ENCODE data around the gene HDAC9. TPM values are rescaled to one million over a fixed set of nuclear protein-coding genes. Genes with fewer than 3 reads are reported as not detected.

Gene HDAC9
- total and polyA plus RNA-seq, 2 experiments from 2014 or later, result 3.7 to 9.4 TPM

DNA sequence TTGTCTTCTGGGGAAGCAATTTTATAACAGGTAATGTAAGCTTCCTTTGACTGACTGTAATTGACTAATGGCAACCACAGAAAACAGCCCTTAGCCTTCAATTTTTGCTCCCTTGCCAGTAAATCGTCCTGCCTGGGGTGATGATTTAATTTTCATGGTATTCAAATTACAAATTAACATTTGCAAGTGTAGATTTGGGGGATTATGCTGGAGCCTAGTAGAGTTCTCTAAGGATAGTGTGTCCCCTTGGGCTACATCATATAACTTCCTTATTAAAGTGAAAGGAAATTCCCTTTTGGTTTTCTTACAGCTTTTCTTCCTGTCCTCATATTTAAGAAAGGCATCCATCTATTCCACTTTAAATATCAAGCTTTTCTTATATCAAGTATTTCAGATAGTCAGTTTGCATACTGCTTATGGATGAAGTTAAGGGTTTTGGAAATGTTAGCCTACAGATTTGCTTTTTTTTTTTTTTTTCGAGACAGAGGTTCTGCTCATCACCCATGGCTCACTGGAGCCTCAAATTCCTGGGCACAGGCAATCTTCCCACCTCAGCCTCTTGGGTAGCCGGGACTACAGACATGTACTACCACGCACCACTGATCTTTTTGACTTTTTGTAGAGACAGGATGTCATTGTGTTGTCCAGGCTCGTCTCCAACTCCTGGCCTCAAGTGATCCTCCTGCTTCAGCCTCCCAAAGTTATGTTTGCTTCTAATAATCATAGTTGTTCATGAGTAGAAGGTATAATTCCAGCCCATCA lies 35.9 kb upstream of the HDAC9 start:
- Histone ChIP-seq H3K36me3 (replicated peaks; ENCODE audit: insufficient read depth, low read depth) (no peaks in the 10 kb centered on the region), H2AFZ (no peak overlapping the region), H3K9me3 (ENCODE audit: low read depth) (no peaks in the 10 kb centered on the region), H3K27ac (no peak overlapping the region), H3K79me2 (no peaks in the 10 kb centered on the region), H3K4me1 (ENCODE audit: insufficient read depth) (no peaks in the 10 kb centered on the region), H4K20me1 (ENCODE audit: insufficient read depth, poor library complexity, severe bottlenecking) (no peaks in the 10 kb centered on the region), H3K4me3 (no peak overlapping the region), H3K4me2 (no peak overlapping the region), H3K27me3 (no peaks in the 10 kb centered on the region), H3K9me2 (replicated peaks; ENCODE audit: insufficient read depth) (no peaks in the 10 kb centered on the region)
- no peak for DNase-seq (ENCODE audit: low spot score)
- TF ChIP-seq, protein P1, sequence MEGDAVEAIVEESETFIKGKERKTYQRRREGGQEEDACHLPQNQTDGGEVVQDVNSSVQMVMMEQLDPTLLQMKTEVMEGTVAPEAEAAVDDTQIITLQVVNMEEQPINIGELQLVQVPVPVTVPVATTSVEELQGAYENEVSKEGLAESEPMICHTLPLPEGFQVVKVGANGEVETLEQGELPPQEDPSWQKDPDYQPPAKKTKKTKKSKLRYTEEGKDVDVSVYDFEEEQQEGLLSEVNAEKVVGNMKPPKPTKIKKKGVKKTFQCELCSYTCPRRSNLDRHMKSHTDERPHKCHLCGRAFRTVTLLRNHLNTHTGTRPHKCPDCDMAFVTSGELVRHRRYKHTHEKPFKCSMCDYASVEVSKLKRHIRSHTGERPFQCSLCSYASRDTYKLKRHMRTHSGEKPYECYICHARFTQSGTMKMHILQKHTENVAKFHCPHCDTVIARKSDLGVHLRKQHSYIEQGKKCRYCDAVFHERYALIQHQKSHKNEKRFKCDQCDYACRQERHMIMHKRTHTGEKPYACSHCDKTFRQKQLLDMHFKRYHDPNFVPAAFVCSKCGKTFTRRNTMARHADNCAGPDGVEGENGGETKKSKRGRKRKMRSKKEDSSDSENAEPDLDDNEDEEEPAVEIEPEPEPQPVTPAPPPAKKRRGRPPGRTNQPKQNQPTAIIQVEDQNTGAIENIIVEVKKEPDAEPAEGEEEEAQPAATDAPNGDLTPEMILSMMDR (IDR thresholded peaks at IDR 0.05; ENCODE audit: poor library complexity), result no peak
- TF ChIP-seq EZH2phosphoT487 (IDR thresholded peaks at IDR 0.05; ENCODE audit: low read depth, severe bottlenecking, unreplicated experiment) (no peak), EZH2 (IDR thresholded peaks at IDR 0.05; ENCODE audit: borderline replicate concordance) (no peak)
- WGBS (ENCODE audit: low lambda C conversion rate, missing lambda C conversion rate), result 81% methylated on average over 5 of the region's 5 CpGs

DNA sequence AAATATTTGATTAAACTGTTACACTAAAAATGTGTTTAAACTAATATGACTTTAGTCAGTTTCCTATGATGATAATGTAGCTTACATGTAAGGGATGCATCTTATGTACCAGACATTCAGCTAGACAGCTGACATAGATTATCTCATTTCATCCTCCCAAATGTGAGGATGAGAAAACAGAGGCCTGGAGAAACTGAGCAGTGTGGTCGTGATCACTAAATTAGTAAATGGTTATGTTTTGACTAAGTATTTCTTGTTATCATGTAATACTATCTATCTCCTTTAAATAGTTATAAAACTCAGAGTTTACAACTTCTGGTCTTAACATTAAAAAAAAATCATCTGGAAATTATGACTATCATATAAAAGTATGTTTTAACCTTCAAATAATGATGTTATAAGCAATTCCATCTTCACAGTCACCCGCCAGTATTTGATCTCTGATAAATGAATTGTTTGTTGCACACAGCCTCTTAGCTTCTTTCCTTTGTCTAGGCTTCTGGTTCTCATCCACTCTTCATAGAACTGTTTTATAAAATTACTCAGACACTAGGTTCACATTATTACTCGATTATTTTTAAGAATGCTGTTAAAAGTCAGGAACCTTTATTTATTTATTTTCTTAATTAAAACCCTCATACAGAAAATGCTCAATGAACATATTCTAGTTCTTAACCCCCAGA lies 33.6 kb upstream of the HDAC9 start:
- Histone ChIP-seq H3K9me3 (ENCODE audit: low read depth) (no peaks in the 10 kb centered on the region), H2AFZ (no peak overlapping the region), H3K4me3 (no peak overlapping the region), H4K20me1 (ENCODE audit: insufficient read depth, poor library complexity, severe bottlenecking) (no peaks in the 10 kb centered on the region), H3K4me1 (ENCODE audit: insufficient read depth) (no peaks in the 10 kb centered on the region), H3K27ac (no peak overlapping the region), H3K4me2 (no peak overlapping the region), H3K27me3 (no peaks in the 10 kb centered on the region), H3K36me3 (replicated peaks; ENCODE audit: insufficient read depth, low read depth) (no peaks in the 10 kb centered on the region), H3K9me2 (replicated peaks; ENCODE audit: insufficient read depth) (no peaks in the 10 kb centered on the region), H3K79me2 (no peaks in the 10 kb centered on the region)
- 71% methylated on average over 3 of the region's 3 CpGs for WGBS (ENCODE audit: low lambda C conversion rate, missing lambda C conversion rate)
- TF ChIP-seq, protein P1 (IDR thresholded peaks at IDR 0.05; ENCODE audit: poor library complexity), result no peak
- TF ChIP-seq EZH2 (IDR thresholded peaks at IDR 0.05; ENCODE audit: borderline replicate concordance) (no peak), EZH2phosphoT487 (IDR thresholded peaks at IDR 0.05; ENCODE audit: low read depth, severe bottlenecking, unreplicated experiment) (no peak)
- no peak for DNase-seq (ENCODE audit: low spot score)

- Histone ChIP-seq H3K27me3 (no peaks in the 10 kb centered on the region), H2AFZ (no peak overlapping the region), H3K9me2 (replicated peaks; ENCODE audit: insufficient read depth) (no peaks in the 10 kb centered on the region), H4K20me1 (ENCODE audit: insufficient read depth, poor library complexity, severe bottlenecking) (no peaks in the 10 kb centered on the region), H3K4me3 (no peak overlapping the region), H3K9me3 (ENCODE audit: low read depth) (no peaks in the 10 kb centered on the region), H3K4me1 (ENCODE audit: insufficient read depth) (peaks cover 5% of the 10 kb centered on the region), H3K36me3 (replicated peaks; ENCODE audit: insufficient read depth, low read depth) (no peaks in the 10 kb centered on the region), H3K27ac (no peak overlapping the region), H3K79me2 (no peaks in the 10 kb centered on the region), H3K4me2 (no peak overlapping the region)
- DNase-seq (ENCODE audit: low spot score), result no peak
- WGBS (ENCODE audit: low lambda C conversion rate, missing lambda C conversion rate), result 97% methylated on average over 1 of the region's 1 CpG
- TF ChIP-seq, protein P1 (IDR thresholded peaks at IDR 0.05; ENCODE audit: poor library complexity), result no peak
- TF ChIP-seq EZH2phosphoT487 (IDR thresholded peaks at IDR 0.05; ENCODE audit: low read depth, severe bottlenecking, unreplicated experiment), result no peak
- no peak for TF ChIP-seq EZH2 (IDR thresholded peaks at IDR 0.05; ENCODE audit: borderline replicate concordance)
Measured at GRCh38 chr7:18464830-18465229, 30.7 kb upstream of the HDAC9 start.

Measured in hepatocyte (in vitro differentiated cells).